GM11168 (cell line): ENCODE measurements around the gene DHRS12.
"Not testable (repeated sequence)": the region's sequence is repeated elsewhere in the genome, so short reads cannot be mapped to it uniquely, and the experiment has no call there.

Experiments used
- in situ Hi-C: fragments of 300-500 bp; cut with MboI; formaldehyde crosslinking; loops from one replicate; pipeline ENCODE4 v1.12.0; 2022; ENCODE audit warnings: low sequenced_read_pairs; ENCODE audit not compliant: unreplicated experiment

Gene DHRS12

DNA sequence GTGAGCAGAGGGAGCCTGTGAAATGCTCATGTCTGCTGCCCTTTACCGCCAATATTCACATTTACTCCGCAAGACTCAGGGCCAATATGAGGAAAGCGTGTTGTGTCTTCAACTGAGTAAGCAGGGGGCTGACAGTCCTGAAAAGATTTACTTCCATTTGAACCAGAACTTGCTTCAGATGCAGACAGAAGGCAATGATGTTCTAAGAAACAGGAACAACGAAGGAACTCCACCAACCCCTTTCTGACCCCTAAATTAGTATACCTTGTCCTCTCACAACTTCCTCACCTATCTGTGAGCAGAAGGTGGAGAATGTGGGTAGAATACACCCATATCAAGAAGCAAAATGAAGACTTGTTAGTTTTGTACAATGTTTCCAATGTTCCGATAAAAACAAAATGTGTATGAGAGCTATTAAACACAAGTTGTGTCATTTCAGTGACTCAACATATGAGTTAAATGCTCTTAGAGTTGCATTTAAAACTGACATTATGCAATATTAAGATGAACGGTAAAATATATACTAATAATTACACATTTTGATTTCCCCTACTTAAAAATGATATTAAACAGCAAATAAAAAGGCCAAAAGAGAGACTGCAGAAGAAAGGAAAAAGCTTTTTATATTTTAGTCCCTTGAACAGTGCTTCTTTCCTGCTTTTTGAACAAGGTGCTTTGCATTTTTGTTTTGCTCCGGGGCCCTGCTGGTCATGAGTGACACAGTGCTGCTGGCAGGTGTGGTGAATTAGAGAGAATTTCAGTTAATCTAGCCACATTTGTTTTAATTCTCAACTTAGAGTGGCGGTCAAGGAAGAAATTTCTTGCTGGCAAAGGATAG, 25.0 kb upstream of the DHRS12 start:
- in situ Hi-C loops: no loop called here

DNA sequence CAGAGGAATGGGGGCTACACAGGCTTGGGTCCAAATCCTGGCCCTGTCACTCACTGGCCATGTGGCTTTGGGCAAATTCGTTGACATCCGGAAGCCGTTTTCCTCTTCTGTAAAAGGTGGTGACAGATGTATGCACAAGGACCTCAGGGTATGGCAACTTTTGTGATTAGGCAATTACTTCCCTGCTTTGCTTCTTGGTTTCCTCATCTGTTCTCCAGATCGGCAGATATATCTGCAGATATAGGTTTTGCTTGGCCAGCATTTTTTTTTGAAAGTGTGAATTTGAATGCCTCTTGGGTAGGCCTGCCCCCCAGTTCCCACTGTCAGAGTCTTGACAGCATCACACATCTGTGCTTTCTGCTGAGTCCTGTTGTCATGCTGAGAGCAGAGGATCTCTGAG, 23.3 kb upstream of the DHRS12 start:
- in situ Hi-C loops: no loop called here

GRCh38 chr13:51826606-51827005, 22.6 kb upstream of the DHRS12 start:
- in situ Hi-C loops: no loop called here

GRCh38 chr13:51825681-51826254, 21.8 kb upstream of the DHRS12 start:
- in situ Hi-C loops: no loop called here

DNA sequence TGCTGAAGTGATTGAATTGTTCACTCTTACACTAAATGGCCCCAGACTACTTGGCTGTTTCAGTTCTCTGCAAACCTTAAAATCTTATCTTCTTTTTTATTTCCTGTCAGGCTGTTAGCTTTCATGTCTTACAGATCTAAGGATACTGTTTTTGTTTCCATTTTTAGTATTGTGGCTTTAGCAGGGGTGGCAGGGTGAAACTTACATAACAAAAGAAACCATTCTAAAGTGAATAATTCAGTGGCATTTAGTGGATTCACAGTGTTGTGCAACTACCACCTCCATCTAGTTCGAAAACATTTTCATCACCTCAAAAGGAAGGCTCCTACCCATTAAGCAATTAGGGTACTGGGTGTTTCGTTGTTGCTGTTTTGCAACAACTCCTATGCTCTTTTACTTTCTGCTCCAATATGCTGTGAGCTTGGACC, 21.2 kb upstream of the DHRS12 start:
- in situ Hi-C loops: no loop called here

GRCh38 chr13:51824712-51825111, 20.7 kb upstream of the DHRS12 start:
- in situ Hi-C loops: not testable (repeated sequence)

- in situ Hi-C loops: no loop called here
Measured at GRCh38 chr13:51823863-51824262, 19.9 kb upstream of the DHRS12 start.

- in situ Hi-C loops: no loop called here
Measured at GRCh38 chr13:51823359-51823758, 19.4 kb upstream of the DHRS12 start.

- in situ Hi-C loops: no loop called here
Measured at GRCh38 chr13:51822106-51822815, 18.3 kb upstream of the DHRS12 start.

DNA sequence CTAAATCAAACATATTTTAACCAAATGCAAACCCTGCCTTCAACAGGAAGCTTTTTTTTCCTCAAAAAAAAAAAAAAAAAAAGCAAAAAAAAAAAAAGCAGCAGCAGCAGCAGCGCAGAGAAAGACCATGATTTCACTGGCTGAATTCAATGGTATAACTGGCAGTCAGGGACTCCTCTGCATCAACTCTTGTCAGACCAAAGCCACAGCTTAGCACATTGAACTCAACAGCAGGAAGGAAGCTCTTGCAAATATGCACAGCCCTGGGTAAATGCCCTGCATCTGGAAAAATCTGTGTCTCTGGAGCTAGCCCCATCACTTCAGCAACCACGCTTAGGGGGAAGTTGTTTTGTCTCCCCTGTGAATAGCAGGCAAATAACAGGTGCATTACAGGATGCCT, 17.6 kb upstream of the DHRS12 start:
- in situ Hi-C loops: no loop called here

DNA sequence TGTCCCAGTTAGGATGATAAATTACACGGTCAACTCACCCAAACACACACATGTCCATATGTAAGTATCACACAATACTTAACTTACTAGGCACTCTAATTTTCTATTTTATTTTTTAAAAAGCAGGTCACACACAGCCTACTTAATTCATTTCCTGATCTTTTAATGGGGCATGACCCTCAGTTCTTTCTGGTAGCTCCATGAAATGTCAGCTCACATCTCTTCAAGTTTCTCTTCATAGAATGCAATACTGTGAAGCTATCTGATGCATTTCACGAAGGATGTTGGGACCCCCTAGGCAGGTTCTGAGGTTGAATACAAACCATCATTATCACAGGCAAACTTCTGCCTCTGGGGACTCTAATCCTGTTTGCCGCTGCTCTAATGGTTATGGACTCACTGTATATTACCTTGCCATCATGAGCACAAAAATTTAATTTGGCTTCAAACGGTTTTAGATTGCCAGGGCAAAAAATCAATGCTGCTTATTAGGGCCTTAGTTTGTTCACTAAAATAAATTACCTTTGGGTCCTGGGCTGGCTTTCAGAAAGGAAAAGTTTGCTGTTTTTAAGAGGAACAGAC, 16.1 kb upstream of the DHRS12 start:
- in situ Hi-C loops: no loop called here

- in situ Hi-C loops: no loop called here
Measured at GRCh38 chr13:51819544-51819943, 15.6 kb upstream of the DHRS12 start.

DNA sequence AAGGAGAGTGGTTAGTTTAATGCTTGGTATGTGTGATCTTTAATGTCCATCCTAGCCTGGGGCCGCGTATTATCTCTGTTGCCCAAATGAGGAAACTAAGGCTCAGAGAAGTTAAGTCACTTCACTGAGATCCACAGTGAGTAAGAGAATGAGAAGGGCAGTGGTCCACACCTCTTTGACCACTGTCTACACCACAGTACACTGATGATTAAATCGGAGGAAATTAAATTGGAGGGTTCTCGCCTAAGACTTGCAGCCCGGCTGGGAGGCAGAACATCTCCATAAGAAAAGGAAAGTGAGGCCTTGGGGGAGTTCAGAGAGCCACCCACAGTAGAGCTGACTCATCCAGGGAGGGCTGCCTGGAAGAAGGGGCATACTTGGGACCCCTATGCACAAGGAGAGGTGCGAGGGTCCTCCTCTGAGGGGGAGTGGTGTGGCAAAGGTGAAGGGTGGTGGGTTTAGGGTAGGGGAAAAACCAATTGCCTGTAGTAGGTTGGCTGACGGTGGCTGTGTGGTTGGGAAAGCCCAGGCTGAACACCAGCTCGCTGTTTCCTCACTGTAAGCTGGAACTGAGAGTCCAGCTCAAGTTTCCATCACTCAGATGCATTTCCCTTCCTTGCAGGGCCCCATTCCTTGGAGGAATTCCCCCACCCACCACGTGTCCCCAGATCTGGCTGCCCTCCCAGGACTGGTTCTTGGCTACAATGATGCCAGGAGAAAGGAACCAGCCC, 15.0 kb upstream of the DHRS12 start:
- in situ Hi-C loops: no loop called here

GRCh38 chr13:51818276-51818675, 14.3 kb upstream of the DHRS12 start:
- in situ Hi-C loops: no loop called here

- in situ Hi-C loops: no loop called here
Measured at GRCh38 chr13:51817717-51818116, 13.8 kb upstream of the DHRS12 start.

DNA sequence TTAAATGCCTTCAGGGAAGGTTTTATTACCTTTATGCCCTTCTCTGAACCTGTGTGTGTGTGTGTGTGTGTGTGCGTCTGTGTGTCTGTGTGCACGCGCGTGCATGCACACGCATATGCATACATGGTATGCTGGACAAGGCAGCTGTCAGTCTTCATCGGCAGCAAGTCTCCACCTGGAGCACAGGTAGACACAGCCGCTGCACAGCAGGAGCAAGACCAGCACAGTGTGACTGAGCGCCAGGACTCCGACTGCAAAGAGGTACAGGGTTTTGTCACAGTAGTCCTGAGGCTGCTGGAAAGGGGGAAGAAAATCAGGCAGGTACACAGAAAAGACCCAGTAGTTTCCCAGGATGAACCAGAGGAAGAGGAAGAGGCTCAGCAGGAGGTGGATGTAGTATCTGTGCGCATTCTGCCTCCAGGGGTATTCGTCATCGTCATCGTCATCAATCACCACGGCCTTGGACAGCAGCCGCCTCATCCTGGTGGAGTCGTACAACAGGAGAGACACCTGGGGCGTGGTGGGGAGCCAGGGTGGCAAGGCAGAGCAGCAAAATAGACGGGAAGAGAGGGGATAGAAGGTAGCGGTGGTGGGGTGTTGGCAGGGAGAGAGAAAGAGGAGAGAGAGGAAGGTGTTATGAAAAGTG, 12.8 kb upstream of the DHRS12 start:
- in situ Hi-C loops: no loop called here

DNA sequence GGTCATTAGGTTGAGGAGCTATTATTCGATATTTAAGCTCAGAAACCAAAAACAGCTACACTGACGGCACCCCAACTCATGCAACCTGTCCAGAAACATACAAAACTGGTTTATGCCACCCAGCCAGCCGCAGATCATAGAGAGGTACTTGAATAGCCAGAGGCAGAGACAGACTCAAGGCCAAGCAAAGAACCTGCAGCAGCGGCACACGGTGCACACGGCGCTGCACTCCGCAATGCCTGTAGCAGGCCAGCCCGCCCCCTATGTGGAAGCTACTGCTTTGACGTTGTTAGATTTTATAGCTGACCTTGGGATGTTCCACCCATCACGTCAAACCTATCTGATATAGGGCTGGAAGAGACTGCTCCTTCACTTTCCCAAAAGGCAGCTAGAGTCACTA, 11.9 kb upstream of the DHRS12 start:
- in situ Hi-C loops: no loop called here

DNA sequence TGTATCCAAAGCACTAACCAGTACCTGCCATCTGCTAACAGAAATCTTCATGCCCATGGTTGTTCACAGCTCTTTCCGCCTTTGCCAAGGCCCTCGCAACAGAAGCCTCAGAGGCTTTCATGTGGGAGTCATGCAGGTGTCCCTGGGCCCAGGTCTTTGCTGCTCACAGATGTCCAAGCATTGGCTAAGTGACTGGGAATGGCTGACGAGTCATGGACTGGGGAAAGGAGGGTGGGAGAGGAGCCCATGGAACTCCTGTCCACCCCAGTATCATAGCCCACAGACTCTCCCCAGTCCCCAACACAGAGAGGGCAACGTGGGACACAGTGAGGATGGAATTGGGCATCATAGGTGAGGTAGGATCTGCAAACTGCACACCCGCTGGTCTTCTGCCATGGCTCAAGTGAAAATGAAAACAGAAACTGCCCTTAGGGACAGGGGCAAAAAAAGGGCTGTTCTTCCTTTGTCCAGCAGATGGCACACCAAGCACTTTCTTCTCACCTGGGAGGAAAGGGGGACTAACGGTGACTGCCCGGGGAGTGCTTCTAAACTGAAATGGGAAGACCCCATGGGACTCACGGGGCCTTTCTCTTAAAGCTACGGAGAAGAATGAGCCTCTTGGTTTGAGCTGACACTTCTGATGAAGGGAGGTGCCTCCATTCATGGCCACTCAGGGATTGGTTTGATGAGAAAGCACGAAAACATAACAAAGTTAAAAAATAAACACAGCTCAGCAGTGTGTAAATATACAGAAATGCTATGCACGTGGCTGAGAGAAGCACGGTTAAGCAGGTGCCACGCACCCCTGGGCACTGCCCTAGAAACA, 11.1 kb upstream of the DHRS12 start:
- in situ Hi-C loops: no loop called here

GRCh38 chr13:51814071-51814470, 10.1 kb upstream of the DHRS12 start:
- in situ Hi-C loops: no loop called here
